Measurements from ENCODE around the gene ARMC9. TPM values are rescaled to one million over a fixed set of nuclear protein-coding genes. Genes with fewer than 3 reads are reported as not detected.

The ARMC9 gene
- total RNA-seq, 4 donors from 2014 or later = 11.5 to 59.5 (median 14.4) TPM

DNA sequence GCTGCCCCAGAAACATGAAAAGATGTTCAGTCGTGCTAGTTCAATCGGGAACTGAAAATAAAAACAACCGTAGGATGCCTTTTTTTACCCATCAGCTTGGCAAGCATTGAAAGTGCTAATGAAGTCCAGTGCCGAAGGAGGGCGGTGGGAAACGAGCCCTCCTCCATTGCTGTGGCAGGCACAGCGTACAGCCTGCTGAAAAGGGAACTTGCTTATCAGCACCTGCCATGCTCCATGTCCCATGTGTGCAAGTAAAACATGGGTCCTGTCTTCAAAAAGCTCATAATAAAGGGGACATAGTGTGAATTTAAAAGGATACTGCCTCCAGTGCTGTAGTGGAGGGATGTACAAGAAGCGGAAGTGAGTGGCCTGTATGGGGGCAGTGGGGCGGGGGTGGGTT is 82.4 kb downstream of the ARMC9 start:
- in situ Hi-C loops (cut with MboI; ENCODE audit: low pct_ligation_motif_present in 1 of 4, low pct_unique_long_range_greater_than_20kb in 1 of 4, low sequenced_read_pairs in 3 of 4) (no loop called here), intact Hi-C loops (cut with DNase I; ENCODE audit: low total_unique reads) (no loop called here)
- no peak for DNase-seq
- H3K4me1 ChIP-seq = no peaks in the 10 kb centered on the region
- TF ChIP-seq CTCF (IDR thresholded peaks at IDR 0.05) = no peak
- no peak for TF ChIP-seq POLR2AphosphoS5 (IDR thresholded peaks at IDR 0.05)
- TF ChIP-seq EP300 (IDR thresholded peaks at IDR 0.05; ENCODE audit: low read depth) = no peak
- TF ChIP-seq POLR2A (IDR thresholded peaks at IDR 0.05) = no peak
- WGBS, 2 donors (ENCODE audit: low coverage in 1 of 2) = 84 to 98% methylated on average over 6 to 9 of the region's 9 CpGs
- no peaks in the 10 kb centered on the region for H3K27me3 ChIP-seq
- no peak overlapping the region for H3K27ac ChIP-seq
- peaks cover 0 to 8% (median 0%) of the 10 kb centered on the region in 4 donors for H3K36me3 ChIP-seq
- no peaks in the 10 kb centered on the region for H3K9me3 ChIP-seq
- no peak overlapping the region for H3K4me3 ChIP-seq

- H3K9me3 ChIP-seq = no peaks in the 10 kb centered on the region
- intact Hi-C loops (cut with DNase I; ENCODE audit: low total_unique reads) (no loop called here), in situ Hi-C loops (cut with MboI; ENCODE audit: low pct_ligation_motif_present in 1 of 4, low pct_unique_long_range_greater_than_20kb in 1 of 4, low sequenced_read_pairs in 3 of 4) (no loop called here)
- no peak overlapping the region for H3K4me3 ChIP-seq
- WGBS, 2 donors (ENCODE audit: low coverage in 1 of 2) = 85 to 88% methylated on average over 2 of the region's 2 CpGs
- DNase-seq = no peak
- no peak overlapping the region for H3K27ac ChIP-seq
- no peaks in the 10 kb centered on the region for H3K36me3 ChIP-seq
- H3K4me1 ChIP-seq = peaks cover 0 to 15% (median 8%) of the 10 kb centered on the region in 4 donors
- H3K27me3 ChIP-seq = no peaks in the 10 kb centered on the region
- TF ChIP-seq POLR2AphosphoS5 (IDR thresholded peaks at IDR 0.05) = no peak
- TF ChIP-seq EP300 (IDR thresholded peaks at IDR 0.05; ENCODE audit: low read depth) = no peak
- no peak for TF ChIP-seq POLR2A (IDR thresholded peaks at IDR 0.05)
- TF ChIP-seq CTCF (IDR thresholded peaks at IDR 0.05) = no peak
Observed at GRCh38 chr2:231284296-231284695, 85.9 kb downstream of the ARMC9 start.

- WGBS, 2 donors (ENCODE audit: low coverage in 1 of 2) = 91% methylated on average over 4 of the region's 4 CpGs; no CpG with 5 or more reads in 1 of the 2 donors
- in situ Hi-C loops (cut with MboI; ENCODE audit: low pct_ligation_motif_present in 1 of 4, low pct_unique_long_range_greater_than_20kb in 1 of 4, low sequenced_read_pairs in 3 of 4) = no loop called here
- no peaks in the 10 kb centered on the region for H3K36me3 ChIP-seq
Observed at GRCh38 chr2:231286964-231287363, 88.5 kb downstream of the ARMC9 start.

DNA sequence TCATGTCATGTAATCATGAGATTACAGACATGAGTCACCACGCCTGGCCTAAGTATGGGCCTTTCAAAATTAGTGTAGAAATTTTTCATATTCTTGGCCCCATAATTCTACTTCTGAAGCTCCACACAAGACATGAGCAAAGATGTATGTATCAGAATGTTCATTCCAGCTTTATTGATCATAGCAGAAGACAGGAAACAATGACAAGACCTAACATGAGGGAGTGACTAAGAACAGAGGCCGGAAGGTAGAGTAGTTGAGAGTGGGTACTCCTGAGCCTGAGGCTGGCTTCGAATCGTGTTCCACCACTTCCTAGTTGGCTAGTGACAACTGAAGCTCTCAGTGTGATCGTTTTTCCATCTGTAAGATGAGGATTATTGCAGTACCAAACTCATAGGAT is 89.3 kb downstream of the ARMC9 start:
- WGBS, 2 donors (ENCODE audit: low coverage in 1 of 2) = 83 to 87% methylated on average over 1 to 5 of the region's 5 CpGs
- intact Hi-C loops (cut with DNase I; ENCODE audit: low total_unique reads) = no loop called here
- peak overlapping the region in 2 of 4 donors; percentile 66 to 69 for H3K27ac ChIP-seq

More at GRCh38 chr2:231286964-231287363, 88.5 kb downstream of the ARMC9 start:
- no peak for DNase-seq
- no peak overlapping the region for H3K27ac ChIP-seq
- no peak overlapping the region for H3K4me3 ChIP-seq
- H3K9me3 ChIP-seq = no peaks in the 10 kb centered on the region
- no peaks in the 10 kb centered on the region for H3K27me3 ChIP-seq
- H3K4me1 ChIP-seq = peaks cover 0 to 39% (median 13%) of the 10 kb centered on the region in 4 donors
- TF ChIP-seq EP300 (IDR thresholded peaks at IDR 0.05; ENCODE audit: low read depth) = no peak
- no peak for TF ChIP-seq POLR2AphosphoS5 (IDR thresholded peaks at IDR 0.05)
- no peak for TF ChIP-seq POLR2A (IDR thresholded peaks at IDR 0.05)
- no peak for TF ChIP-seq CTCF (IDR thresholded peaks at IDR 0.05)
- intact Hi-C loops (cut with DNase I; ENCODE audit: low total_unique reads) = no loop called here

More for the DNA sequence above, 89.3 kb downstream of the ARMC9 start:
- no peaks in the 10 kb centered on the region for H3K36me3 ChIP-seq
- in situ Hi-C loops (cut with MboI; ENCODE audit: low pct_ligation_motif_present in 1 of 4, low pct_unique_long_range_greater_than_20kb in 1 of 4, low sequenced_read_pairs in 3 of 4) = no loop called here
- DNase-seq = no peak
- H3K27me3 ChIP-seq = no peaks in the 10 kb centered on the region
- no peaks in the 10 kb centered on the region for H3K9me3 ChIP-seq
- H3K4me3 ChIP-seq = no peak overlapping the region
- H3K4me1 ChIP-seq = peaks cover 0 to 44% (median 16%) of the 10 kb centered on the region in 4 donors
- TF ChIP-seq CTCF (IDR thresholded peaks at IDR 0.05) = no peak
- TF ChIP-seq POLR2AphosphoS5 (IDR thresholded peaks at IDR 0.05) = no peak
- TF ChIP-seq POLR2A (IDR thresholded peaks at IDR 0.05) = no peak
- TF ChIP-seq EP300 (IDR thresholded peaks at IDR 0.05; ENCODE audit: low read depth) = no peak
